Activated CD4-positive, CD25-positive, alpha-beta regulatory T cell (primary cell): ENCODE measurements around the gene USP17L22.
"Not testable (repeated sequence)": the region's sequence is repeated elsewhere in the genome, so short reads cannot be mapped to it uniquely, and the experiment has no call there.

ENCODE experiments used
- DNase-seq, 4 experiments: peaks; one replicate each; lab custom pipeline; 2025; lab: John Stamatoyannopoulos, UW

USP17L22 gene

DNA sequence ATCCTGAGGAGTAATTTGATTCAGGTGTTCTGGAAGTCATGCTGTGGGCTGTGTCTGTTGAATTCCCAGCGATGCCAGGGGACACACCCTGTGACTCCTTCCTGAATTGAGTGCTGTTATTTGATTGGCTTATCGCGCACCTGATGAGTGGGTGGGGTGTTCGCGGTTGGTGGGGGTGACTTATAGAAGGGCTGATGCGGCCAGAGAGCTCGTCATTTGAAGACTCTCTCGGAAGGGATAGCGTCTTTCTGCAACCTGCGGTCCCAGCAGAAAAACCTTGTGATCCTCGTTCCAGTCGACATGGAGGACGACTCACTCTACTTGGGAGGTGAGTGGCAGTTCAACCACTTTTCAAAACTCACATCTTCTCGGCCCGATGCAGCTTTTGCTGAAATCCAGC is at the start of gene USP17L22:
Gene USP17L22, plus strand, starts transcription at position 301 of the 400 bp plus-strand sequence. Its CDS starts 0 bp downstream, at position 301.
- not testable (repeated sequence) for DNase-seq

DNA sequence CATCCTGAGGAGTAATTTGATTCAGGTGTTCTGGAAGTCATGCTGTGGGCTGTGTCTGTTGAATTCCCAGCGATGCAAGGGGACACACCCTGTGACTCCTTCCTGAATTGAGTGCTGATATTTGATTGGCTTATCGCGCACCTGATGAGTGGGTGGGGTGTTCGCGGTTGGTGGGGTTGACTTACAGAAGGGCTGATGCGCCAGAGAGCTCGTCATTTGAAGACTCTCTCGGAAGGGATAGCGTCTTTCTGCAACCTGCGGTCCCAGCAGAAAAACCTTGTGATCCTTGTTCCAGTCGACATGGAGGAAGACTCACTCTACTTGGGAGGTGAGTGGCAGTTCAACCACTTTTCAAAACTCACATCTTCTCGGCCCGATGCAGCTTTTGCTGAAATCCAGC is 47.6 kb upstream of the USP17L22 start, which contains the start of gene USP17L12:
Gene USP17L12, plus strand, starts transcription at position 301 of the 400 bp plus-strand sequence. Its CDS starts 0 bp downstream, at position 301.
- not testable (repeated sequence) for DNase-seq

DNA sequence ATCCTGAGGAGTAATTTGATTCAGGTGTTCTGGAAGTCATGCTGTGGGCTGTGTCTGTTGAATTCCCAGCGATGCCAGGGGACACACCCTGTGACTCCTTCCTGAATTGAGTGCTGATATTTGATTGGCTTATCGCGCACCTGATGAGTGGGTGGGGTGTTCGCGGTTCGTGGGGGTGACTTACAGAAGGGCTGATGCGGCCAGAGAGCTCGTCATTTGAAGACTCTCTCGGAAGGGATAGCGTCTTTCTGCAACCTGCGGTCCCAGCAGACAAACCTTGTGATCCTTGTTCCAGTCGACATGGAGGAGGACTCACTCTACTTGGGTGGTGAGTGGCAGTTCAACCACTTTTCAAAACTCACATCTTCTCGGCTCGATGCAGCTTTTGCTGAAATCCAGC is 42.8 kb upstream of the USP17L22 start, which contains the start of gene USP17L13:
Gene USP17L13, plus strand, starts transcription at position 301 of the 400 bp plus-strand sequence. Its CDS starts 0 bp downstream, at position 301.
- DNase-seq: not testable (repeated sequence)

DNA sequence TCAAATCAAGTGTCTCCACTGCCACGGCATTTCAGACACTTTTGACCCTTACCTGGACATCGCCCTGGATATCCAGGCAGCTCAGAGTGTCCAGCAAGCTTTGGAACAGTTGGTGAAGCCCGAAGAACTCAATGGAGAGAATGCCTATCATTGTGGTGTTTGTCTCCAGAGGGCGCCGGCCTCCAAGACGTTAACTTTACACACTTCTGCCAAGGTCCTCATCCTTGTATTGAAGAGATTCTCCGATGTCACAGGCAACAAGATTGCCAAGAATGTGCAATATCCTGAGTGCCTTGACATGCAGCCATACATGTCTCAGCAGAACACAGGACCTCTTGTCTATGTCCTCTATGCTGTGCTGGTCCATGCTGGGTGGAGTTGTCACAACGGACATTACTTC is 37.2 kb upstream of the USP17L22 start:
- DNase-seq: not testable (repeated sequence)

DNA sequence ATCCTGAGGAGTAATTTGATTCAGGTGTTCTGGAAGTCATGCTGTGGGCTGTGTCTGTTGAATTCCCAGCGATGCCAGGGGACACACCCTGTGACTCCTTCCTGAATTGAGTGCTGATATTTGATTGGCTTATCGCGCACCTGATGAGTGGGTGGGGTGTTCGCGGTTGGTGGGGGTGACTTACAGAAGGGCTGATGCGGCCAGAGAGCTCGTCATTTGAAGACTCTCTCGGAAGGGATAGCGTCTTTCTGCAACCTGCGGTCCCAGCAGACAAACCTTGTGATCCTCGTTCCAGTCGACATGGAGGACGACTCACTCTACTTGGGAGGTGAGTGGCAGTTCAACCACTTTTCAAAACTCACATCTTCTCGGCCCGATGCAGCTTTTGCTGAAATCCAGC is 33.3 kb upstream of the USP17L22 start, which contains the start of gene USP17L15:
Gene USP17L15, plus strand, starts transcription at position 301 of the 400 bp plus-strand sequence. Its CDS starts 0 bp downstream, at position 301.
- not testable (repeated sequence) for DNase-seq

- not testable (repeated sequence) for DNase-seq
These were observed 29.0 kb upstream of the USP17L22 start for GRCh38 chr4:9238461-9238860.

DNA sequence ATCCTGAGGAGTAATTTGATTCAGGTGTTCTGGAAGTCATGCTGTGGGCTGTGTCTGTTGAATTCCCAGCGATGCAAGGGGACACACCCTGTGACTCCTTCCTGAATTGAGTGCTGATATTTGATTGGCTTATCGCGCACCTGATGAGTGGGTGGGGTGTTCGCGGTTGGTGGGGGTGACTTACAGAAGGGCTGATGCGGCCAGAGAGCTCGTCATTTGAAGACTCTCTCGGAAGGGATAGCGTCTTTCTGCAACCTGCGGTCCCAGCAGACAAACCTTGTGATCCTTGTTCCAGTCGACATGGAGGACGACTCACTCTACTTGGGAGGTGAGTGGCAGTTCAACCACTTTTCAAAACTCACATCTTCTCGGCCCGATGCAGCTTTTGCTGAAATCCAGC is 23.8 kb upstream of the USP17L22 start, which contains the start of gene USP17L17:
Gene USP17L17, plus strand, starts transcription at position 301 of the 400 bp plus-strand sequence. Its CDS starts 0 bp downstream, at position 301.
- DNase-seq: not testable (repeated sequence)

DNA sequence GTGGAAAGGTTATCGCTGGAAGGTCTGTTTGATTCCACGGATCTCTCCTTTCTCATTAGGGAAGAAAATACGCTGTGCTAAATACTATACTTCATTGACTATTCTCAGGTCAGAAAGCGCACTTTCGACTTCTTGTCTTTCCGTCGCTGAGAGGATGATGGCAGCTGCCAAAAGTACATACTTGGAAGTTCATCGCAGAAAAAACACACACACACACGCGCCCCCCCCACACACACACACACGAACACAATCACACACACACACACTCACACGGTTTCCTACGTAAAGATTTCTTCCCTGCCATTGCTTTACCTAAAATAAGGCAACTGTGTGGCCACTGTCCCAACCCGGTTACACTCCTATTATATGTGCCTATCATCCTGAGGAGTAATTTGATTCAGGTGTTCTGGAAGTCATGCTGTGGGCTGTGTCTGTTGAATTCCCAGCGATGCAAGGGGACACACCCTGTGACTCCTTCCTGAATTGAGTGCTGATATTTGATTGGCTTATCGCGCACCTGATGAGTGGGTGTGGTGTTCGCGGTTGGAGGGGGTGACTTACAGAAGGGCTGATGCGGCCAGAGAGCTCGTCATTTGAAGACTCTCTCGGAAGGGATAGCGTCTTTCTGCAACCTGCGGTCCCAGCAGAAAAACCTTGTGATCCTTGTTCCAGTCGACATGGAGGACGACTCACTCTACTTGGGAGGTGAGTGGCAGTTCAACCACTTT is 19.3 kb upstream of the USP17L22 start, which contains the start of gene USP17L18:
Gene USP17L18, plus strand, starts transcription at position 678 of the 728 bp plus-strand sequence. Its CDS starts 0 bp downstream, at position 678.
- not testable (repeated sequence) for DNase-seq

- DNase-seq: not testable (repeated sequence)
These were observed 14.3 kb upstream of the USP17L22 start, which contains the start of gene USP17L19 for GRCh38 chr4:9253078-9253477. TSS of gene USP17L19 (plus strand) at chr4:9253378. CDS start at chr4:9253378, 0 bp downstream.

DNA sequence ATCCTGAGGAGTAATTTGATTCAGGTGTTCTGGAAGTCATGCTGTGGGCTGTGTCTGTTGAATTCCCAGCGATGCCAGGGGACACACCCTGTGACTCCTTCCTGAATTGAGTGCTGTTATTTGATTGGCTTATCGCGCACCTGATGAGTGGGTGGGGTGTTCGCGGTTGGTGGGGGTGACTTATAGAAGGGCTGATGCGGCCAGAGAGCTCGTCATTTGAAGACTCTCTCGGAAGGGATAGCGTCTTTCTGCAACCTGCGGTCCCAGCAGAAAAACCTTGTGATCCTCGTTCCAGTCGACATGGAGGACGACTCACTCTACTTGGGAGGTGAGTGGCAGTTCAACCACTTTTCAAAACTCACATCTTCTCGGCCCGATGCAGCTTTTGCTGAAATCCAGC is 9.6 kb upstream of the USP17L22 start, which contains the start of gene USP17L20:
Gene USP17L20, plus strand, starts transcription at position 301 of the 400 bp plus-strand sequence. Its CDS starts 0 bp downstream, at position 301.
- not testable (repeated sequence) for DNase-seq

DNA sequence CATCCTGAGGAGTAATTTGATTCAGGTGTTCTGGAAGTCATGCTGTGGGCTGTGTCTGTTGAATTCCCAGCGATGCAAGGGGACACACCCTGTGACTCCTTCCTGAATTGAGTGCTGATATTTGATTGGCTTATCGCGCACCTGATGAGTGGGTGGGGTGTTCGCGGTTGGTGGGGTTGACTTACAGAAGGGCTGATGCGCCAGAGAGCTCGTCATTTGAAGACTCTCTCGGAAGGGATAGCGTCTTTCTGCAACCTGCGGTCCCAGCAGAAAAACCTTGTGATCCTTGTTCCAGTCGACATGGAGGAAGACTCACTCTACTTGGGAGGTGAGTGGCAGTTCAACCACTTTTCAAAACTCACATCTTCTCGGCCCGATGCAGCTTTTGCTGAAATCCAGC is 4.8 kb upstream of the USP17L22 start, which contains the start of gene USP17L21:
Gene USP17L21, plus strand, starts transcription at position 301 of the 400 bp plus-strand sequence. Its CDS starts 0 bp downstream, at position 301.
- DNase-seq: not testable (repeated sequence)

- not testable (repeated sequence) for DNase-seq
These were observed 4.3 kb downstream of the USP17L22 start for GRCh38 chr4:9271719-9272118.
